ENCODE data around the gene TMPRSS4. TPM values are rescaled to one million over a fixed set of nuclear protein-coding genes. Genes with fewer than 3 reads are reported as not detected.

TMPRSS4 gene
- total RNA-seq, 1 experiment from 2014 or later = 1.5 TPM

DNA sequence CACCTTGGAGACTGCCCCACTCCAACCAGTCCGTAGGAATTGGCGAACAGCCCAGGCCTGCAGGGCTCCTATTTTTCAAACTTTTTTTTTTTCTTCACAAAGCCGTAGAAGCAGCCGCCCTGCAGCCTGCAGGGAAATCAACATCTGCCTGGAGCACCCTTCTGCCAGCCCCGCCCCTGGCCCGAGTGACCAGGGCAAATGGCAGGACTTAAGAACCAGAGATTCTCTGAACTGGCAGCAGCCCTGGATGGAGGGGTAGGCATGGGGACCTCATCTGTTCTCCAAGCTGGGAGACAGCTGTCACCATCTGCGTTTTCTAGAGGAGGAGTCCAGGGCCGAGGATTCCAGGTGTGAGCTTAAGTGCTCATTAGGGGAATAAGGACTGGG, 94.0 kb downstream of the TMPRSS4 start:
- H3K4me2 ChIP-seq (ENCODE audit: low read length) = no peak overlapping the region
- intact Hi-C loops (cut with micrococcal nuclease) = loop anchor here (1.0 kb wide), 1 partner anchor 26 kb away; no protein-coding TSS in a partner anchor
- TF ChIP-seq EZH2phosphoT487 (IDR thresholded peaks at IDR 0.05; ENCODE audit: borderline replicate concordance, low read length) = no peak
- no peak for TF ChIP-seq EZH2 (IDR thresholded peaks at IDR 0.05; ENCODE audit: low read length, unreplicated experiment)
- TF ChIP-seq, protein P1, sequence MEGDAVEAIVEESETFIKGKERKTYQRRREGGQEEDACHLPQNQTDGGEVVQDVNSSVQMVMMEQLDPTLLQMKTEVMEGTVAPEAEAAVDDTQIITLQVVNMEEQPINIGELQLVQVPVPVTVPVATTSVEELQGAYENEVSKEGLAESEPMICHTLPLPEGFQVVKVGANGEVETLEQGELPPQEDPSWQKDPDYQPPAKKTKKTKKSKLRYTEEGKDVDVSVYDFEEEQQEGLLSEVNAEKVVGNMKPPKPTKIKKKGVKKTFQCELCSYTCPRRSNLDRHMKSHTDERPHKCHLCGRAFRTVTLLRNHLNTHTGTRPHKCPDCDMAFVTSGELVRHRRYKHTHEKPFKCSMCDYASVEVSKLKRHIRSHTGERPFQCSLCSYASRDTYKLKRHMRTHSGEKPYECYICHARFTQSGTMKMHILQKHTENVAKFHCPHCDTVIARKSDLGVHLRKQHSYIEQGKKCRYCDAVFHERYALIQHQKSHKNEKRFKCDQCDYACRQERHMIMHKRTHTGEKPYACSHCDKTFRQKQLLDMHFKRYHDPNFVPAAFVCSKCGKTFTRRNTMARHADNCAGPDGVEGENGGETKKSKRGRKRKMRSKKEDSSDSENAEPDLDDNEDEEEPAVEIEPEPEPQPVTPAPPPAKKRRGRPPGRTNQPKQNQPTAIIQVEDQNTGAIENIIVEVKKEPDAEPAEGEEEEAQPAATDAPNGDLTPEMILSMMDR (conservative IDR thresholded peaks at IDR 0.05; ENCODE audit: low read depth, low read length) = no peak
- no TSS peak for BruUV-seq (replicated peaks)
- no peak overlapping the region for H3K27ac ChIP-seq (ENCODE audit: low read length)
- ATAC-seq (no peak), DNase-seq (no peak)
- CTCF ChIA-PET = interaction anchor here (1.0 kb wide), 1 partner anchor 33 kb away, joined by 3 read pairs; no protein-coding TSS in a partner anchor
- no peaks in the 10 kb centered on the region for H3K9me2 ChIP-seq (replicated peaks; ENCODE audit: low read length)
- no peaks in the 10 kb centered on the region for H3K9me3 ChIP-seq (ENCODE audit: low read length)
- H3K4me1 ChIP-seq (ENCODE audit: insufficient read depth, low read length) = peaks cover 16% of the 10 kb centered on the region
- H3K4me3 ChIP-seq (ENCODE audit: low read length) = no peak overlapping the region
- H3K9ac ChIP-seq (ENCODE audit: low read length) = no peak overlapping the region
- POLR2A ChIA-PET (ENCODE audit: unreplicated experiment) = no interaction called here
- H3K27me3 ChIP-seq (ENCODE audit: low read length) = peaks cover 36% of the 10 kb centered on the region
- H2AFZ ChIP-seq (ENCODE audit: low read length) = no peak overlapping the region
- no peaks in the 10 kb centered on the region for H3F3A ChIP-seq (ENCODE audit: low read length, unreplicated experiment)
- H3K36me3 ChIP-seq (ENCODE audit: low read depth, low read length) = no peaks in the 10 kb centered on the region
- no peaks in the 10 kb centered on the region for H3K79me2 ChIP-seq (ENCODE audit: low read length)
- no peaks in the 10 kb centered on the region for H4K20me1 ChIP-seq (ENCODE audit: low read length)

Other genes starting within 250 kb of the TMPRSS4 start
- not detected in 2 replicates for gene FXYD6, start 200.4 kb upstream of the TMPRSS4 start, total RNA-seq (2014; rRNA removed)
- 2.2 and 2.9 TPM in 2 replicates for gene TMPRSS13, start 147.7 kb upstream of the TMPRSS4 start, total RNA-seq (2014; rRNA removed)
- not detected in 2 replicates for gene IL10RA, start 90.7 kb upstream of the TMPRSS4 start, total RNA-seq (2014; rRNA removed)
- gene SMIM35, start 9.9 kb downstream of the TMPRSS4 start, total RNA-seq (2014; rRNA removed) = not detected in 2 replicates
- gene SCN4B, start 75.7 kb downstream of the TMPRSS4 start, total RNA-seq (2014; rRNA removed) = not detected in 2 replicates
- gene SCN2B, start 99.6 kb downstream of the TMPRSS4 start, total RNA-seq (2014; rRNA removed) = 0.12 TPM in 1 of 2 replicates, not detected in the other
- gene JAML, start 147.9 kb downstream of the TMPRSS4 start, total RNA-seq (2014; rRNA removed) = not detected in 2 replicates
- 7.0 and 8.4 TPM in 2 replicates for gene MPZL3, start 175.3 kb downstream of the TMPRSS4 start, total RNA-seq (2014; rRNA removed)
- 40.6 and 51.5 TPM in 2 replicates for gene MPZL2, start 187.2 kb downstream of the TMPRSS4 start, total RNA-seq (2014; rRNA removed)
- not detected in 2 replicates for gene CD3E, start 227.7 kb downstream of the TMPRSS4 start, total RNA-seq (2014; rRNA removed)

All from PC-3 (cell line).